Stimulated activated CD8-positive, alpha-beta memory T cell treated with anti-CD3 and anti-CD28 coated beads, Interleukin-7, amount 100 ng/mL, for 4 hours (primary cell): ENCODE results near the gene OXTR.
"Not testable (repeated sequence)": the region's sequence is repeated elsewhere in the genome, so short reads cannot be mapped to it uniquely, and the experiment has no call there.

ENCODE experiments used
- DNase-seq, 2 donors: peaks; one replicate each; pipeline ENCODE4 v3.0.0-alpha.2; 2020; ENCODE audit warnings: low read depth in 2 of 2

OXTR gene

GRCh38 chr3:8741581-8742261 lies 27.7 kb downstream of the OXTR start:
- DNase-seq = no peak

- no peak for DNase-seq
Measured at GRCh38 chr3:8739757-8740504, 29.5 kb downstream of the OXTR start.

- DNase-seq = no peak
Measured at GRCh38 chr3:8738639-8739038, 30.8 kb downstream of the OXTR start.

GRCh38 chr3:8737823-8738222 lies 31.6 kb downstream of the OXTR start:
- DNase-seq = no peak

GRCh38 chr3:8737301-8737700 lies 32.1 kb downstream of the OXTR start:
- no peak for DNase-seq

- no peak for DNase-seq
Measured at GRCh38 chr3:8736436-8736835, 33.0 kb downstream of the OXTR start.

GRCh38 chr3:8734908-8735307 lies 34.5 kb downstream of the OXTR start:
- no peak for DNase-seq

- DNase-seq = no peak
Measured at GRCh38 chr3:8734137-8734878, 35.1 kb downstream of the OXTR start.

- no peak for DNase-seq
Measured at GRCh38 chr3:8733332-8734094, 35.9 kb downstream of the OXTR start, which contains the start of gene CAV3. Gene CAV3, plus strand, starts transcription at chr3:8733802. Its CDS starts 75 bp downstream, at chr3:8733877.

GRCh38 chr3:8732413-8732812 lies 37.0 kb downstream of the OXTR start:
- no peak for DNase-seq

GRCh38 chr3:8730656-8731055 lies 38.8 kb downstream of the OXTR start:
- no peak for DNase-seq

- no peak for DNase-seq
Measured at GRCh38 chr3:8729479-8729878, 39.9 kb downstream of the OXTR start.

- no peak for DNase-seq
Measured at GRCh38 chr3:8727605-8728512, 41.6 kb downstream of the OXTR start.

GRCh38 chr3:8724108-8724752 lies 45.2 kb downstream of the OXTR start:
- DNase-seq = no peak

- no peak for DNase-seq
Measured at GRCh38 chr3:8723612-8724011, 45.8 kb downstream of the OXTR start.

GRCh38 chr3:8722808-8723207 lies 46.6 kb downstream of the OXTR start:
- DNase-seq = no peak

- not testable (repeated sequence) for DNase-seq
Measured at GRCh38 chr3:8715757-8716156, 53.7 kb downstream of the OXTR start.

- no peak for DNase-seq
Measured at GRCh38 chr3:8713901-8714759, 55.3 kb downstream of the OXTR start.

- no peak for DNase-seq
Measured at GRCh38 chr3:8712908-8713255, 56.5 kb downstream of the OXTR start.
